Neural progenitor cell (in vitro differentiated cells): ENCODE data around the gene SPATA31D1.

ENCODE experiments used
- CTCF ChIP-seq: fragments of 200-600 bp; sonication (generic); IDR thresholded peaks from 2 replicates; pipeline ENCODE4 v1.5.1; 2017; ENCODE audit warnings: antibody characterized with exemption, mild to moderate bottlenecking
- EZH2 ChIP-seq: fragments of 200-600 bp; sonication (generic); IDR thresholded peaks from 2 replicates; pipeline ENCODE4 v1.6.1; 2017; ENCODE audit warnings: antibody characterized with exemption, mild to moderate bottlenecking, moderate library complexity
- EZH2phosphoT487 ChIP-seq: fragments of 200-600 bp; sonication (generic); IDR thresholded peaks from 2 replicates; pipeline ENCODE4 v1.6.1; 2017; ENCODE audit warnings: antibody characterized with exemption

- no peak for TF ChIP-seq CTCF
- TF ChIP-seq EZH2phosphoT487: no peak
- no peak for TF ChIP-seq EZH2
These were observed 22.6 kb downstream of the SPATA31D1 start for GRCh38 chr9:82011133-82011532.
